ENCODE measurements around the gene GTF2A2. TPM values are rescaled to one million over a fixed set of nuclear protein-coding genes. Genes with fewer than 3 reads are reported as not detected.

The GTF2A2 gene
- total RNA-seq, 1 experiment from 2014 or later = 175 TPM

GRCh38 chr15:59622289-59622688 lies 35.0 kb downstream of the GTF2A2 start:
- no peaks in the 10 kb centered on the region for H4K20me1 ChIP-seq (ENCODE audit: insufficient read depth)
- peak; percentile 42 for DNase-seq (ENCODE audit: low read depth, low spot score)
- no peaks in the 10 kb centered on the region for H3K36me3 ChIP-seq (ENCODE audit: control insufficient read depth in 1 of 2, insufficient read depth in 2 of 2, low read length in 2 of 2)
- no peak overlapping the region for H3K27ac ChIP-seq (ENCODE audit: low read depth, low read length)
- ChIA-PET CTCF (interaction anchor here (2.3 kb wide), 1 partner anchor 90 kb away, joined by 11 read pairs; no protein-coding TSS in a partner anchor), POLR2A (interaction anchor here (0.7 kb wide), 1 partner anchor 108 kb away, joined by 4 read pairs; no protein-coding TSS in a partner anchor), RAD21 (ENCODE audit: low non-redundant PET in 1 of 2, low total read pairs in 2 of 2, uncharacterized antibody in 2 of 2, unreplicated experiment in 2 of 2) (interaction anchor here in 1 of 2 experiments (0.7 kb wide), 1 partner anchor 89 kb away, joined by 4 read pairs; no protein-coding TSS in a partner anchor)
- BruUV-seq (replicated peaks) = no TSS peak
- H2AFZ ChIP-seq (ENCODE audit: low read depth, low read length, poor library complexity, severe bottlenecking) = peak overlapping the region; percentile 14
- peak; percentile 100 for ATAC-seq
- H3K9me3 ChIP-seq (ENCODE audit: control insufficient read depth in 1 of 2, insufficient read depth in 1 of 2, low read depth in 1 of 2, low read length in 2 of 2) = no peaks in the 10 kb centered on the region
- no peaks in the 10 kb centered on the region for H3K27me3 ChIP-seq (ENCODE audit: insufficient read depth, low read length)
- H3K4me1 ChIP-seq (ENCODE audit: control insufficient read depth in 1 of 2, insufficient read depth in 2 of 2, low read length in 2 of 2) = peaks cover 0 to 4% of the 10 kb centered on the region in 2 experiments; a peak in 2 of 4 replicates
- H3K79me2 ChIP-seq (ENCODE audit: insufficient read depth, low read length) = no peaks in the 10 kb centered on the region
- no peak overlapping the region for H3K4me2 ChIP-seq (ENCODE audit: low read length)
- intact Hi-C loops (cut with micrococcal nuclease) = loop anchor here (1.0 kb wide), 1 partner anchor 89 kb away; no protein-coding TSS in a partner anchor
- H3K9me2 ChIP-seq (ENCODE audit: insufficient read depth) = no peaks in the 10 kb centered on the region
- no peak overlapping the region for H3K9ac ChIP-seq (ENCODE audit: low read length)
- H3K4me3 ChIP-seq (replicated peaks in 1 of 2; ENCODE audit: low read depth in 1 of 2, low read length in 2 of 2) = no peak overlapping the region
- no peak for TF ChIP-seq ZNF274 (IDR thresholded peaks at IDR 0.05; ENCODE audit: low read depth, low read length)
- no peak for TF ChIP-seq ZBTB33 (IDR thresholded peaks at IDR 0.05; ENCODE audit: extremely low read depth, insufficient replicate concordance, low read length)
- no peak for TF ChIP-seq CEBPB (IDR thresholded peaks at IDR 0.05; ENCODE audit: low read depth)
- TF ChIP-seq ZFX (IDR thresholded peaks at IDR 0.05) = no peak
- no peak for TF ChIP-seq SRF (IDR thresholded peaks at IDR 0.05; ENCODE audit: low read depth)
- TF ChIP-seq POLR2AphosphoS5 (IDR thresholded peaks at IDR 0.05; ENCODE audit: low read depth, low read length) = no peak
- TF ChIP-seq EZH2phosphoT487 (IDR thresholded peaks at IDR 0.05; ENCODE audit: borderline replicate concordance) = no peak
- no peak for TF ChIP-seq JUND (IDR thresholded peaks at IDR 0.05)
- TF ChIP-seq ELF1 (IDR thresholded peaks at IDR 0.05; ENCODE audit: borderline replicate concordance, low read depth) = no peak
- no peak for TF ChIP-seq SIN3A (IDR thresholded peaks at IDR 0.05; ENCODE audit: low read depth)
- peak; percentile 79 for TF ChIP-seq RAD21 (IDR thresholded peaks at IDR 0.05; ENCODE audit: low read depth)
- no peak for TF ChIP-seq ATF3 (IDR thresholded peaks at IDR 0.05)
- TF ChIP-seq TCF7L2 (IDR thresholded peaks at IDR 0.05; ENCODE audit: borderline replicate concordance, extremely low read depth, insufficient read depth, insufficient read length) = no peak
- peak; percentile 61 to 81 (median 70); a peak in 5 of 6 replicates for TF ChIP-seq CTCF (IDR thresholded peaks at IDR 0.05 in 2 of 3, conservative IDR thresholded peaks at IDR 0.05 in 1 of 3; ENCODE audit: borderline replicate concordance in 1 of 3, insufficient read depth in 1 of 3, low read depth in 2 of 3, low read length in 2 of 3)
- no peak for TF ChIP-seq FOSL1 (IDR thresholded peaks at IDR 0.05; ENCODE audit: low read depth)
- no peak for TF ChIP-seq EGR1 (IDR thresholded peaks at IDR 0.05; ENCODE audit: low read depth)
- no peak for TF ChIP-seq EZH2 (IDR thresholded peaks at IDR 0.05)
- TF ChIP-seq YY1 (IDR thresholded peaks at IDR 0.05; ENCODE audit: extremely low read depth, insufficient replicate concordance, low read depth, low read length) = no peak
- TF ChIP-seq CBX3 (IDR thresholded peaks at IDR 0.05; ENCODE audit: low read depth) = 0 out of 2 replicates have a peak, but pooled peaks have one; percentile 13
- no peak for TF ChIP-seq MAX (IDR thresholded peaks at IDR 0.05)
- TF ChIP-seq REST (IDR thresholded peaks at IDR 0.05; ENCODE audit: low read depth) = no peak
